HFFc6 (cell line): Measurements from ENCODE around the gene FAM234B. TPM values are rescaled to one million over a fixed set of nuclear protein-coding genes. Genes with fewer than 3 reads are reported as not detected.

Experiments
- DNase-seq: peaks from one replicate; pipeline ENCODE4 v3.0.0-alpha.2; 2018
- H3K27ac Mint-ChIP-seq: 2 replicates; pipeline ENCODE4 v1.8.0; 2020; ENCODE audit warnings: mild to moderate bottlenecking, mixed read lengths
- H3K27me3 Mint-ChIP-seq: 2 replicates; pipeline ENCODE4 v1.8.0; 2021; ENCODE audit warnings: mild to moderate bottlenecking, moderate library complexity, mixed read lengths; ENCODE audit not compliant: insufficient read depth
- H3K36me3 Mint-ChIP-seq: 2 replicates; pipeline ENCODE4 v1.8.0; 2021; ENCODE audit warnings: low read depth, mixed read lengths
- H3K4me1 Mint-ChIP-seq: 2 replicates; pipeline ENCODE4 v1.8.0; 2020; ENCODE audit warnings: low read depth, mixed read lengths
- H3K4me3 Mint-ChIP-seq: 2 replicates; pipeline ENCODE4 v1.8.0; 2020; ENCODE audit warnings: mild to moderate bottlenecking, moderate library complexity, mixed read lengths
- H3K9me3 Mint-ChIP-seq: 2 replicates; pipeline ENCODE4 v1.8.0; 2020; ENCODE audit warnings: mild to moderate bottlenecking, mixed read lengths
- CTCF ChIP-seq: fragments of 200-600 bp; sonication (generic); IDR thresholded peaks from 2 replicates; pipeline ENCODE4 v1.5.0; 2021; ENCODE audit warnings: antibody characterized with exemption, mild to moderate bottlenecking
- total RNA-seq, 6 experiments: library from RNA; stranded (reverse); fragmentation: NEBNext Ultra II Directional; extraction: Animal tissue kit (Norgen Biotek cat#: 25700); gene quantifications; 2 replicates in 1 of 6; 3 replicates in 5 of 6; pipeline ENCODE4 v1.2.3, GENCODE V29; 2021

FAM234B gene
- total RNA-seq, 6 experiments from 2014 or later, result 3.0 to 4.6 (median 3.7) TPM

DNA sequence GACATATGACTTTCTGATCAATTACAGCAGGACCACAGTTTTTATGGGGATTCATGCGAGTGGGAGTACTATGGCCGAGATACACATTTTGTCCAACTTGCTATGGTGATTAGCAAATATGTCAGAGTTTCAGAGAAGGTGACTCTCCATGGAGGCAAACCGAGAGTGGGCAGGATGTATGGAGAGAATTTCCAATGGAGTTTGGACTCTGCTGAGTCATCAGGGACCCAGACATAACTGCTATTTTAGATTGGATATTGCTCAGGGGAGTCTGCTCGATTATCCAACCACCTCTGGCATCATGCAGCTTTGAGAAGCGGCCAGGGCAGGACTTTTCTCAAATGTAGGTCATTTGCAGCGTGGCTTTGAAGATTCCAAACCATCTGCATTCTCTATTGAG, 68.8 kb downstream of the FAM234B start:
- Mint-ChIP-seq H3K9me3 (peaks cover 9% of the 10 kb centered on the region), H3K27ac (no peak overlapping the region), H3K27me3 (peaks cover 2% of the 10 kb centered on the region; the same call in 1 of the 2 replicates)

DNA sequence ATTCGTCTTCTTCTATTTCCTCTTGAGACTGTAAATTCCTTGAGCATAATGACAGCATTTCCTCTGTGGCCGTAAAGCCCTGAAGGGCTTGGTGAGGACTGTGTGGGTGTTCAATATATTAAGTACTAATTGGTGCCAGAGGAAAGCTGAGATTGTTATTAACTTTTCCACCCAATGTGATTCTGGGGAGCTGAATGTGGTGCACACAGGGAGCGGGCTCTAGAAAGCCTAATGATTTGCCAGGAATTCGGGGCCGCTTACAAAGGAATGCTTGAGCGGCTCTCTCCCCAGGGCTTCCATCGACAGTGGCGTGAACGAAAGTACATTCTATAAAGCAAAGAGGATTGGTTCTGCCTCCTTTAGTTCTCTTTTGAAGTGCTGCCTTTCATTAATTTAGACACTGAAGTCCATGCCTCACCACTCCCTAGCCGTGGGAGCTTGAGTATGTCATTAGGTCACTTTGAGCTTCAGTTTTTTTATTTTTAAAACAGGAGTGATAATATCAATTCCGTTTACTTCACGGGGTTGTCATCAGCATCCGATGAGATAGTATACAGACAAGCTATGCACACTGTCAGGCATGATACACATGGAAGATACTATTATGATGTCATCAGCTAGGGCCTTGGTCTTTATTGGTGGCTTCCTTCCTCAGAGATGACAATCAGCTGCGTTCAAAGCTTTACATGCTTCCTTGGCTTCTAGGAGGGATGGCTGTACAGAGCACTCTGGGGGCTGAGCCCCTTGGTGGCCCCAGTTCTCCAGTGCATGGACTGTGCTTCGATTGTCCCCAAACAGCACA, 70.3 kb downstream of the FAM234B start:
- H3K4me3 Mint-ChIP-seq, result peak overlapping the region; percentile 77
- peak overlapping the region; percentile 70 for H3K27ac Mint-ChIP-seq

More for the DNA sequence above, 68.8 kb downstream of the FAM234B start:
- no peak for TF ChIP-seq CTCF
- H3K4me1 Mint-ChIP-seq, result peaks cover 51% of the 10 kb centered on the region
- no peak overlapping the region for H3K4me3 Mint-ChIP-seq
- peaks cover 20% of the 10 kb centered on the region for H3K36me3 Mint-ChIP-seq
- no peak for DNase-seq

DNA sequence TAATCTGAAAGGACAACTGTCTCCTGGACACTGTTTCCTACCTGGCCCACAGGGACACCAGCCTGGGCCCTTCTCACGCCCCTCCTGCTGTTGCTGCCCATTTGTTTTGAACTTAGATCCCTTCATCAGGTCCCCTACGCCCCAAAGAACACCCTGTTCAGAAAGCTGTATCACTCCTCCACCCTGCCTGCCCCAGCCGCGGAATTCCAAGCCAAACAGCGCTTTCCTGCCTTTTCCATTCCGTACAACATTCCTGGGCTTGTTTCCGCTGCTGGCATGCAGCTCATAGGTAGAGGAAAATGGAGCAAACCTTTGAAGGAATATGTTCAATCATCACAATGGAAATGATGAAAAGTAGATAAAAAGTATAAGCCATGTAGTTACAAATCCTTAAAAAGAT, 72.1 kb downstream of the FAM234B start:
- H3K4me3 Mint-ChIP-seq, result no peak overlapping the region
- H3K36me3 Mint-ChIP-seq, result peaks cover 8% of the 10 kb centered on the region
- H3K27ac Mint-ChIP-seq, result no peak overlapping the region
- no peak for TF ChIP-seq CTCF
- H3K27me3 Mint-ChIP-seq, result peaks cover 2% of the 10 kb centered on the region; the same call in 1 of the 2 replicates
- peaks cover 9% of the 10 kb centered on the region for H3K9me3 Mint-ChIP-seq
- peaks cover 73% of the 10 kb centered on the region for H3K4me1 Mint-ChIP-seq
- no peak for DNase-seq

More for the DNA sequence above, 70.3 kb downstream of the FAM234B start:
- Mint-ChIP-seq H3K9me3 (peaks cover 9% of the 10 kb centered on the region), H3K36me3 (peaks cover 13% of the 10 kb centered on the region), H3K27me3 (peaks cover 2% of the 10 kb centered on the region; the same call in 1 of the 2 replicates), H3K4me1 (peaks cover 66% of the 10 kb centered on the region)
- DNase-seq, result peak; percentile 9
- TF ChIP-seq CTCF, result no peak

- Mint-ChIP-seq H3K36me3 (peaks cover 8% of the 10 kb centered on the region), H3K9me3 (peaks cover 5% of the 10 kb centered on the region), H3K4me3 (no peak overlapping the region), H3K27ac (no peak overlapping the region), H3K27me3 (peaks cover 2% of the 10 kb centered on the region; the same call in 1 of the 2 replicates), H3K4me1 (peaks cover 78% of the 10 kb centered on the region)
- no peak for TF ChIP-seq CTCF
- no peak for DNase-seq
Observed at GRCh38 chr12:13117029-13117428, 72.8 kb downstream of the FAM234B start.

GRCh38 chr12:13119826-13120225, 75.6 kb downstream of the FAM234B start:
- H3K36me3 Mint-ChIP-seq, result no peaks in the 10 kb centered on the region
- TF ChIP-seq CTCF, result no peak
- H3K27ac Mint-ChIP-seq, result no peak overlapping the region

More at GRCh38 chr12:13119826-13120225, 75.6 kb downstream of the FAM234B start:
- Mint-ChIP-seq H3K9me3 (no peaks in the 10 kb centered on the region), H3K27me3 (peaks cover 2% of the 10 kb centered on the region; the same call in 1 of the 2 replicates), H3K4me1 (peaks cover 63% of the 10 kb centered on the region), H3K4me3 (no peak overlapping the region)
- DNase-seq, result no peak
